K562 (cell line): ENCODE measurements around the gene ZNF775. TPM values are rescaled to one million over a fixed set of nuclear protein-coding genes. Genes with fewer than 3 reads are reported as not detected.
A peak's percentile ranks its signal among the peaks of the same experiment; 100 is the strongest.

Experiments used
- BRD9 ChIP-seq: fragments of 450-650 bp; IDR thresholded peaks from 2 replicates; pipeline ENCODE4 v1.6.1; 2018; ENCODE audit warnings: low read depth; ENCODE audit not compliant: partially characterized antibody
- E2F3 ChIP-seq: fragments of 250-450 bp; sonication (Bioruptor Pico); IDR thresholded peaks from 2 replicates; pipeline ENCODE4 v1.4.0; 2020; ENCODE audit warnings: mild to moderate bottlenecking
- EP300 ChIP-seq: IDR thresholded peaks from 2 replicates; pipeline ENCODE4 v1.6.1; 2012; ENCODE audit warnings: low read length, improper control_type of control experiment
- ESRRB ChIP-seq: fragments of 250-450 bp; sonication (Bioruptor Pico); IDR thresholded peaks from 2 replicates; pipeline ENCODE4 v1.5.0; 2020; ENCODE audit warnings: mild to moderate bottlenecking, moderate library complexity, borderline replicate concordance
- GTF2F1 ChIP-seq: IDR thresholded peaks from 2 replicates; pipeline ENCODE4 v1.6.1; 2011; ENCODE audit warnings: low read depth, low read length, improper control_type of control experiment
- HEY1 ChIP-seq: fragments of 250-450 bp; sonication (Bioruptor Pico); IDR thresholded peaks from 2 replicates; pipeline ENCODE4 v1.5.0; 2020; ENCODE audit warnings: mild to moderate bottlenecking, moderate library complexity, borderline replicate concordance
- KAT7 ChIP-seq: sonication (generic); formaldehyde crosslinking; IDR thresholded peaks from 2 replicates; pipeline ENCODE4 v1.8.0; 2022; ENCODE audit warnings: missing genetic modification reagents, mild to moderate bottlenecking, borderline replicate concordance
- KDM1A ChIP-seq, 2 experiments: fragments of 450-650 bp; IDR thresholded peaks; 2 replicates each; pipeline ENCODE4 v1.6.1; 2016; ENCODE audit warnings: mild to moderate bottlenecking in 2 of 2
- KLF6 ChIP-seq: fragments of 250-450 bp; sonication (Bioruptor Pico); IDR thresholded peaks from 2 replicates; pipeline ENCODE4 v1.4.0; 2020; ENCODE audit warnings: mild to moderate bottlenecking, moderate library complexity, borderline replicate concordance
- MAFF ChIP-seq: IDR thresholded peaks from 2 replicates; pipeline ENCODE4 v1.6.1; 2012; ENCODE audit warnings: low read length, improper control_type of control experiment
- MECOM ChIP-seq: fragments of 250-450 bp; sonication (Bioruptor Pico); IDR thresholded peaks from 2 replicates; pipeline ENCODE4 v1.8.0; 2022; ENCODE audit warnings: inconsistent platforms
- NEUROD1 ChIP-seq: fragments of 150-350 bp; IDR thresholded peaks from 2 replicates; pipeline ENCODE4 v1.6.1; 2014; ENCODE audit warnings: borderline replicate concordance, low read length, low read depth; ENCODE audit not compliant: partially characterized antibody
- NFIX ChIP-seq: fragments of 250-450 bp; sonication (Bioruptor Pico); IDR thresholded peaks from 2 replicates; pipeline ENCODE4 v1.4.0; 2020; ENCODE audit warnings: low read depth, mild to moderate bottlenecking, moderate library complexity
- NR3C1 ChIP-seq: sonication (generic); formaldehyde crosslinking; IDR thresholded peaks from 2 replicates; pipeline ENCODE4 v1.8.1; 2022; ENCODE audit warnings: missing genetic modification reagents
- OTX1 ChIP-seq: fragments of 450-650 bp; formaldehyde crosslinking; IDR thresholded peaks from 2 replicates; pipeline ENCODE4 v1.4.0; 2022; ENCODE audit warnings: mild to moderate bottlenecking
- POLR2A ChIP-seq: fragments of 450-650 bp; conservative IDR thresholded peaks from 2 replicates; pipeline ENCODE4 v1.6.1; 2016
- ZNF232 ChIP-seq: sonication (generic); formaldehyde crosslinking; IDR thresholded peaks from 2 replicates; pipeline ENCODE4 v1.8.0; 2022; ENCODE audit warnings: mild to moderate bottlenecking, missing genetic modification reagents
- ZNF263 ChIP-seq: sonication (generic); formaldehyde crosslinking; IDR thresholded peaks from 2 replicates; pipeline ENCODE4 v1.8.0; 2022; ENCODE audit warnings: mild to moderate bottlenecking, missing genetic modification reagents, borderline replicate concordance
- ZNF431 ChIP-seq: sonication (generic); formaldehyde crosslinking; IDR thresholded peaks from 2 replicates; pipeline ENCODE4 v1.8.0; 2022; ENCODE audit warnings: mild to moderate bottlenecking, missing genetic modification reagents
- ZNF76 ChIP-seq: fragments of 250-450 bp; sonication (Bioruptor Pico); IDR thresholded peaks from 2 replicates; pipeline ENCODE4 v1.4.0; 2020; ENCODE audit warnings: mild to moderate bottlenecking, moderate library complexity, borderline replicate concordance
- polyA plus RNA-seq, 8 experiments: library from polyadenylated mRNA; depleted of rRNA in 4 of 8; stranded (reverse) in 5 of 8; unstranded in 3 of 8; fragments of >200 nt; fragmentation: Nextera tagmentation in 2 of 8; fragmentation: Illumina TruSeq in 1 of 8; extraction: Ambion mirVana in 2 of 8; extraction: Trizol in 1 of 8; gene quantifications; 2 replicates each; pipeline versions ENCODE4 v1.2.1 to v1.2.3, GENCODE V29; 2011 to 2014; ENCODE audit warnings: inconsistent platforms in 1 of 8, missing spikeins in 1 of 8
- total RNA-seq, 7 experiments: library from RNA; depleted of rRNA in 6 of 7; stranded (reverse); fragments of >200 nt in 6 of 7; fragmentation: Illumina TruSeq in 2 of 7; extraction: Trizol in 2 of 7; gene quantifications; 2 replicates each; pipeline versions ENCODE4 v1.2.1 to v1.2.3, GENCODE V29; 2011 to 2021; ENCODE audit warnings: low replicate concordance in 1 of 7
- TF ChIP-seq, protein P1 (sequence below): fragments of 450-650 bp; IDR thresholded peaks from 2 replicates; pipeline ENCODE4 v1.6.1; 2018; ENCODE audit warnings: mild to moderate bottlenecking, low read depth; ENCODE audit not compliant: partially characterized antibody
- TF ChIP-seq, protein P2 (sequence below): fragments of 450-650 bp; formaldehyde crosslinking; IDR thresholded peaks from 2 replicates; pipeline ENCODE4 v1.4.0; 2020; ENCODE audit warnings: mild to moderate bottlenecking
- TF ChIP-seq, protein P3 (sequence below): fragments of 250-450 bp; sonication (Bioruptor Pico); IDR thresholded peaks from 2 replicates; pipeline ENCODE4 v1.5.0; 2020; ENCODE audit warnings: mild to moderate bottlenecking
- TF ChIP-seq, protein P4 (sequence below): fragments of 250-450 bp; sonication (Bioruptor Pico); IDR thresholded peaks from 2 replicates; pipeline ENCODE4 v1.9.0; 2021; ENCODE audit warnings: mild to moderate bottlenecking, inconsistent platforms

ZNF775 gene
- total and polyA plus RNA-seq, 9 of the 15 experiments (the other 6 are each of a cell fraction or from before 2014, with no cell fraction given): 0.04 to 18.7 (median 4.9) TPM

DNA sequence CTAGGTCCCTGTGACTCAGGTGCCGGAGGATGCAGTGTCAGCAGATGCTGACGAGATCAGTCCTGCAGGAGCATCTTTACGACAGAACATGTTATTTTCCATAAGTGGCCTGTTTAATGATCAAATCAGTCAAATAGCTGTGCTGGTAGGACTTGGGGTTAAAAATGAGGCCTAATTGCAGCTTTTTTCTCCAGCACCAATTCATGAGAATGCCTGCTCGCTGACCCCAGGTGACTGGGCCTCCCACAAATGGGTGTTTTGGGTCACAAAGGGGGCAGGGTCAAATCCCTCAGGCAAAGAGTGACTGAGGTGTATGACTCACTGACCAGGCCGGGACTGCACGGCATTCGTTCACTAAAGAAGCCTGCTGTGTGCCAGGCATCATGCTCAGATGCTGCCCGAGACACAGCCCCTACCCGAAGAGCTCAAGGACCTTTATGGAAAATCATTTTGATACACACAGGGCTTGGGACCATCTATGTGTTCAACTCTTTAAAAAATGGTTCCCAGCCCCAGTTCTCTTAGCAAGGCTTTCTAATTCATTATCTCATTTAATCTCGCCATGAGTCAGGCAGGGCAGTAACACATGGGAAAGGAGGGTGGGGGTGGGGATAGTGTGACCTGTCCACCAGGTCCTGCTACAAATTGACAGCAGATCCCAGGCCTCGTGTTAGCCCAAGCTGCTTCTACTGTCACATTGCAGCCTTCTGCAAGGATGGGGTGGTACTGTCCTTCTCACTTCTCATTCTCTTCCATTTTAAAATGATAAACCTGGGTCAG is 21.1 kb downstream of the ZNF775 start (continued):
- TF ChIP-seq, protein P1, sequence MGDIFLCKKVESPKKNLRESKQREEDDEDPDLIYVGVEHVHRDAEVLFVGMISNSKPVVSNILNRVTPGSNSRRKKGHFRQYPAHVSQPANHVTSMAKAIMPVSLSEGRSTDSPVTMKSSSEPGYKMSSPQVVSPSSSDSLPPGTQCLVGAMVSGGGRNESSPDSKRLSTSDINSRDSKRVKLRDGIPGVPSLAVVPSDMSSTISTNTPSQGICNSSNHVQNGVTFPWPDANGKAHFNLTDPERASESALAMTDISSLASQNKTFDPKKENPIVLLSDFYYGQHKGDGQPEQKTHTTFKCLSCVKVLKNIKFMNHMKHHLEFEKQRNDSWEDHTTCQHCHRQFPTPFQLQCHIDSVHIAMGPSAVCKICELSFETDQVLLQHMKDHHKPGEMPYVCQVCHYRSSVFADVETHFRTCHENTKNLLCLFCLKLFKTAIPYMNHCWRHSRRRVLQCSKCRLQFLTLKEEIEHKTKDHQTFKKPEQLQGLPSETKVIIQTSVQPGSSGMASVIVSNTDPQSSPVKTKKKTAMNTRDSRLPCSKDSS: no peak
- TF ChIP-seq KLF6 (CRISPR knock-in tag) (no peak), E2F3 (CRISPR knock-in tag) (no peak), NEUROD1 (peak; percentile 42), ZNF431 (0 out of 2 replicates have a peak, but pooled peaks have one; percentile 15), EP300 (peak; percentile 70), ESRRB (CRISPR knock-in tag) (no peak), HEY1 (CRISPR knock-in tag) (no peak), ZNF232 (CRISPR knock-in tag) (peak; percentile 65; the same call in 1 of the 2 replicates), ZNF263 (peak; percentile 9; the same call in 1 of the 2 replicates), POLR2A (no peak), KDM1A (IDR thresholded peaks at IDR 0.05) (peak in 1 of 2 experiments; percentile 82), OTX1 (CRISPR knock-in tag) (no peak), BRD9 (peak; percentile 67), MECOM (peak; percentile 45; the same call in 1 of the 2 replicates), ZNF76 (CRISPR knock-in tag) (no peak), NFIX (CRISPR knock-in tag) (no peak), NR3C1 (CRISPR knock-in tag) (no peak), MAFF (peak; percentile 72), GTF2F1 (no peak), KAT7 (CRISPR knock-in tag) (no peak)
- TF ChIP-seq, protein P2, sequence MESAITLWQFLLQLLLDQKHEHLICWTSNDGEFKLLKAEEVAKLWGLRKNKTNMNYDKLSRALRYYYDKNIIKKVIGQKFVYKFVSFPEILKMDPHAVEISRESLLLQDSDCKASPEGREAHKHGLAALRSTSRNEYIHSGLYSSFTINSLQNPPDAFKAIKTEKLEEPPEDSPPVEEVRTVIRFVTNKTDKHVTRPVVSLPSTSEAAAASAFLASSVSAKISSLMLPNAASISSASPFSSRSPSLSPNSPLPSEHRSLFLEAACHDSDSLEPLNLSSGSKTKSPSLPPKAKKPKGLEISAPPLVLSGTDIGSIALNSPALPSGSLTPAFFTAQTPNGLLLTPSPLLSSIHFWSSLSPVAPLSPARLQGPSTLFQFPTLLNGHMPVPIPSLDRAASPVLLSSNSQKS (CRISPR knock-in tag): no peak
- TF ChIP-seq, protein P3, sequence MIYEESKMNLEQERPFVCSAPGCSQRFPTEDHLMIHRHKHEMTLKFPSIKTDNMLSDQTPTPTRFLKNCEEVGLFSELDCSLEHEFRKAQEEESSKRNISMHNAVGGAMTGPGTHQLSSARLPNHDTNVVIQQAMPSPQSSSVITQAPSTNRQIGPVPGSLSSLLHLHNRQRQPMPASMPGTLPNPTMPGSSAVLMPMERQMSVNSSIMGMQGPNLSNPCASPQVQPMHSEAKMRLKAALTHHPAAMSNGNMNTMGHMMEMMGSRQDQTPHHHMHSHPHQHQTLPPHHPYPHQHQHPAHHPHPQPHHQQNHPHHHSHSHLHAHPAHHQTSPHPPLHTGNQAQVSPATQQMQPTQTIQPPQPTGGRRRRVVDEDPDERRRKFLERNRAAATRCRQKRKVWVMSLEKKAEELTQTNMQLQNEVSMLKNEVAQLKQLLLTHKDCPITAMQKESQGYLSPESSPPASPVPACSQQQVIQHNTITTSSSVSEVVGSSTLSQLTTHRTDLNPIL (CRISPR knock-in tag): no peak
- TF ChIP-seq, protein P4, sequence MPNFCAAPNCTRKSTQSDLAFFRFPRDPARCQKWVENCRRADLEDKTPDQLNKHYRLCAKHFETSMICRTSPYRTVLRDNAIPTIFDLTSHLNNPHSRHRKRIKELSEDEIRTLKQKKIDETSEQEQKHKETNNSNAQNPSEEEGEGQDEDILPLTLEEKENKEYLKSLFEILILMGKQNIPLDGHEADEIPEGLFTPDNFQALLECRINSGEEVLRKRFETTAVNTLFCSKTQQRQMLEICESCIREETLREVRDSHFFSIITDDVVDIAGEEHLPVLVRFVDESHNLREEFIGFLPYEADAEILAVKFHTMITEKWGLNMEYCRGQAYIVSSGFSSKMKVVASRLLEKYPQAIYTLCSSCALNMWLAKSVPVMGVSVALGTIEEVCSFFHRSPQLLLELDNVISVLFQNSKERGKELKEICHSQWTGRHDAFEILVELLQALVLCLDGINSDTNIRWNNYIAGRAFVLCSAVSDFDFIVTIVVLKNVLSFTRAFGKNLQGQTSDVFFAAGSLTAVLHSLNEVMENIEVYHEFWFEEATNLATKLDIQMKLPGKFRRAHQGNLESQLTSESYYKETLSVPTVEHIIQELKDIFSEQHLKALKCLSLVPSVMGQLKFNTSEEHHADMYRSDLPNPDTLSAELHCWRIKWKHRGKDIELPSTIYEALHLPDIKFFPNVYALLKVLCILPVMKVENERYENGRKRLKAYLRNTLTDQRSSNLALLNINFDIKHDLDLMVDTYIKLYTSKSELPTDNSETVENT (CRISPR knock-in tag): no peak
